Measurements from ENCODE around the gene CHST1.

CHST1 gene

DNA sequence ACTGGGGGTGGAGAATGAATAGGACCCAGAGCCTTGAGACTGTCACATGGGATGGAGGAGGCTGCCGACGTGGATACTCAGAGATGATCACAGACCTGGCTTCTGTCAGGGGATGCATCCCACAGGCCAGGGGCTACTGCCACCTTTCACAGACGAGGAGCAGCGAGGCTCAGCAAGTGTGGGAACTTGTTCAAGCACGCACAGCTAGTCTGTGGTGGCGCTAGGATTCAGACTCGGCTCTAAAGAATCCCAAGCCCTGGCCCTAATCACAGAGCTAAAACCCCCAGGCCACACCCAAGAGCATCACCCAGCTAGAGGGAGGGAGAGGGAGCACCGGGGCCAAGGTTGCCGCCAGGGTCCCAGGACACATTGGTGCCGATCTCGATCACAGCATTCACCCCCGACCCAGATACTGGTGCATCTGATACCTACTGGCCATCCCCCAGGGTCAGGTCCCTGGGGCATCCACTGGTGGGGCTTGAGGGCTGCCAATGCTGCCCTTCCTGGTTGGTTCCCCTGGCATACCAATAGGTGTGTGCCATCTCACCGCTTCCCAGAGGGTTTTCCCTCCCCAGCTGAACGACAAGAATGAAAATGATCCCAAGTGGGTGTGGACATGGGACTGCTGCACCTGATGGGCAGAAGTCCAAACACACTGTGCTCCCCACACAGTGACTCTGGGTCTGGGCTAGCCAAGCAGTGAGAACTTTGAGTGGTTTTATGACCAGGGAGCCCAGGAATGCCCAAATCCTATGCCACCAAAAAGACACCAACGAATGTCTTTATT is 6.2 kb downstream of the CHST1 start:
- H3K4me3 ChIP-seq (replicated peaks in 1 of 2; ENCODE audit: low read depth in 2 of 2, low read length in 2 of 2), result no peak overlapping the region
- TF ChIP-seq, protein P1, sequence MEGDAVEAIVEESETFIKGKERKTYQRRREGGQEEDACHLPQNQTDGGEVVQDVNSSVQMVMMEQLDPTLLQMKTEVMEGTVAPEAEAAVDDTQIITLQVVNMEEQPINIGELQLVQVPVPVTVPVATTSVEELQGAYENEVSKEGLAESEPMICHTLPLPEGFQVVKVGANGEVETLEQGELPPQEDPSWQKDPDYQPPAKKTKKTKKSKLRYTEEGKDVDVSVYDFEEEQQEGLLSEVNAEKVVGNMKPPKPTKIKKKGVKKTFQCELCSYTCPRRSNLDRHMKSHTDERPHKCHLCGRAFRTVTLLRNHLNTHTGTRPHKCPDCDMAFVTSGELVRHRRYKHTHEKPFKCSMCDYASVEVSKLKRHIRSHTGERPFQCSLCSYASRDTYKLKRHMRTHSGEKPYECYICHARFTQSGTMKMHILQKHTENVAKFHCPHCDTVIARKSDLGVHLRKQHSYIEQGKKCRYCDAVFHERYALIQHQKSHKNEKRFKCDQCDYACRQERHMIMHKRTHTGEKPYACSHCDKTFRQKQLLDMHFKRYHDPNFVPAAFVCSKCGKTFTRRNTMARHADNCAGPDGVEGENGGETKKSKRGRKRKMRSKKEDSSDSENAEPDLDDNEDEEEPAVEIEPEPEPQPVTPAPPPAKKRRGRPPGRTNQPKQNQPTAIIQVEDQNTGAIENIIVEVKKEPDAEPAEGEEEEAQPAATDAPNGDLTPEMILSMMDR (IDR thresholded peaks at IDR 0.05; ENCODE audit: low read depth, low read length), result no peak
- DNase-seq (ENCODE audit: low read depth in 2 of 2), result no peak

DNA sequence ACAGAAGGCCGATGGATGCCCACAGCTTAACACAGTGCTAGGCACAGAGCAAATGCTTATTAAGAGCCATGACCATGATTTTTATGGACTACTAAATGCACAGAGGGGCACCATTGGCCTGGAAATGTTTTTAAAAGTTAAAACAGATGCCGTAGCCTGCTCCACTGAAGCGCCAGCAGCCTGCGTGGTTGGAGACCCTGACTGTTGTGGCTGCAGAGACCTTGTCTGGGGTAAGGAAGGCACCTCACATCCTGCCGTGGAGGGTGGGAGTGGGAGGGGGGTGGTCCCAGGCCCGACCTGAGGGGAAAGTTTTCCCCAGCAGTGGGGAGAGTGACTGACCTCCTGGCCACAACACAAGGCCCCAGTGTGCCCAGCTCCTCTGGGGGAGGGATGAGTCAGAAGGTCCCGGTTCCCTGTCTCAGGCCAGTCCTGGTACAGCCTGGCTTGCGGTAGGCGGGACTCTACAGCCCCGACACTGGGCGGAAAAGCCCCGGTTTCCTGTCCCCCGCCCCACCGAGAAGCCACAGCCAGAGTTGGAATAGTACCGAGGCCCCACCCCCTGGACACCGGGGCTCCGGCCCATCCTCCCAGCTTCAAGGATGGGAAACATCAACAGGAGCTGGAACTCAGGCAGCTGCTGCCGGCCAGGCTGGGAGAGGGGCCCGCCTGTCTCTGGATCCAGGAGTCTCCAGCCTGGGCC is 7.0 kb downstream of the CHST1 start:
- no peak overlapping the region for H3K4me3 ChIP-seq (replicated peaks in 1 of 2; ENCODE audit: low read depth in 2 of 2, low read length in 2 of 2)
- DNase-seq (ENCODE audit: low read depth in 2 of 2), result peak; percentile 65 to 80
- TF ChIP-seq, protein P1 (IDR thresholded peaks at IDR 0.05; ENCODE audit: low read depth, low read length), result no peak

GRCh38 chr11:45657496-45658260 is 7.7 kb downstream of the CHST1 start:
- no peak for DNase-seq (ENCODE audit: low read depth in 2 of 2)
- TF ChIP-seq, protein P1 (IDR thresholded peaks at IDR 0.05; ENCODE audit: low read depth, low read length), result no peak
- no peak overlapping the region for H3K4me3 ChIP-seq (replicated peaks in 1 of 2; ENCODE audit: low read depth in 2 of 2, low read length in 2 of 2)

- no peak for DNase-seq (ENCODE audit: low read depth in 2 of 2)
- no peak overlapping the region for H3K4me3 ChIP-seq (replicated peaks in 1 of 2; ENCODE audit: low read depth in 2 of 2, low read length in 2 of 2)
- TF ChIP-seq, protein P1 (IDR thresholded peaks at IDR 0.05; ENCODE audit: low read depth, low read length), result no peak
Observed at GRCh38 chr11:45655831-45656230, 9.6 kb downstream of the CHST1 start.

GRCh38 chr11:45655347-45655756 is 10.1 kb downstream of the CHST1 start:
- TF ChIP-seq, protein P1 (IDR thresholded peaks at IDR 0.05; ENCODE audit: low read depth, low read length), result peak; percentile 96
- no peak overlapping the region for H3K4me3 ChIP-seq (replicated peaks in 1 of 2; ENCODE audit: low read depth in 2 of 2, low read length in 2 of 2)
- peak; percentile 72 to 80 for DNase-seq (ENCODE audit: low read depth in 2 of 2)

DNA sequence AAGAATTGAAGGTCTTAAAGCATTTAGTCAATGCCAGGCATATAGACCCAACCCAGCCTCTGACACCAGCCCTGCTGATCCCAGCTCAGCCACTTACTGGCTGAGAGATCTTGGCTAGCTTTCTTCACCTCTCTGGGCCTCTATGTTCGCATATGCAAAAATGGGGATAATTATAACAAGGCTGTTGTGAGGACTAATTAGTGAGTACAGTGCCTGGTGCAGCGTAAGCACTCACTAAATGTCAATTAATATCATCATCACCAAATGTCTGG is 10.5 kb downstream of the CHST1 start:
- DNase-seq (ENCODE audit: low read depth in 2 of 2), result no peak
- TF ChIP-seq, protein P1 (IDR thresholded peaks at IDR 0.05; ENCODE audit: low read depth, low read length), result no peak

More for the DNA sequence above, 10.5 kb downstream of the CHST1 start:
- no peak overlapping the region for H3K4me3 ChIP-seq (replicated peaks in 1 of 2; ENCODE audit: low read depth in 2 of 2, low read length in 2 of 2)

All from cardiac fibroblast (primary cell).